OCI-LY3 (cell line): Measurements from ENCODE around the gene ATP11C.

Experiments
- H2AFZ ChIP-seq: fragments of 200-600, 300-600 bp; shearing (Covaris generic); 2 replicates; pipeline ENCODE4 v1.6.0; 2014; ENCODE audit warnings: antibody characterized with exemption, low read depth, low read length
- H3K27ac ChIP-seq: fragments of 200-600, 300-600 bp; sonication (generic); 2 replicates; pipeline ENCODE4 v1.5.1; 2014; ENCODE audit warnings: mild to moderate bottlenecking, low read length, moderate library complexity, mixed read lengths
- H3K27me3 ChIP-seq: fragments of 200-600, 300-600 bp; sonication (generic); 2 replicates; pipeline ENCODE4 v1.6.1; 2014; ENCODE audit warnings: low read depth, low read length, mixed read lengths
- H3K36me3 ChIP-seq: fragments of 200-600, 300-600 bp; sonication (generic); replicated peaks from 2 replicates; pipeline ENCODE3; 2014; ENCODE audit warnings: low read depth, low read length, mixed read lengths
- H3K4me1 ChIP-seq: fragments of 300-600, 200-600 bp; sonication (generic); 2 replicates; pipeline ENCODE4 v1.6.1; 2014; ENCODE audit warnings: low read length, mixed read lengths
- H3K4me2 ChIP-seq: fragments of 200-600, 300-600 bp; sonication (generic); 2 replicates; pipeline ENCODE4 v1.6.1; 2014; ENCODE audit warnings: low read length, mixed read lengths
- H3K4me3 ChIP-seq: fragments of 300-600, 200-600 bp; sonication (generic); 2 replicates; pipeline ENCODE4 v1.5.1; 2014; ENCODE audit warnings: antibody characterized with exemption, mild to moderate bottlenecking, low read length, moderate library complexity
- H3K79me2 ChIP-seq: fragments of 300-600, 200-600 bp; shearing (Covaris generic); 2 replicates; pipeline ENCODE4 v1.6.1; 2014; ENCODE audit warnings: mild to moderate bottlenecking, low read length, mixed read lengths
- H3K9ac ChIP-seq: fragments of 300-600, 200-600 bp; shearing (Covaris generic); 2 replicates; pipeline ENCODE4 v1.6.0; 2014; ENCODE audit warnings: mild to moderate bottlenecking, low read length, moderate library complexity
- H3K9me3 ChIP-seq: fragments of 200-600, 300-600 bp; shearing (Covaris generic); 2 replicates; pipeline ENCODE4 v1.6.1; 2014; ENCODE audit warnings: low read length, mixed read lengths; ENCODE audit not compliant: insufficient read depth
- H4K20me1 ChIP-seq: fragments of 200-600, 300-600 bp; sonication (generic); 2 replicates; pipeline ENCODE4 v1.6.1; 2016; ENCODE audit warnings: low read length, mixed read lengths; ENCODE audit not compliant: insufficient read depth
- EZH2phosphoT487 ChIP-seq: fragments of 200-600 bp; shearing (Covaris generic); IDR thresholded peaks from 2 replicates; pipeline ENCODE4 v1.6.1; 2018; ENCODE audit warnings: antibody characterized with exemption, mixed run types, low read depth
- TF ChIP-seq, protein P1 (sequence below): fragments of 200-600, 300-600 bp; sonication (generic); IDR thresholded peaks from 2 replicates; pipeline ENCODE4 v1.5.1; 2014; ENCODE audit warnings: antibody characterized with exemption, low read length, low read depth

Gene ATP11C

DNA sequence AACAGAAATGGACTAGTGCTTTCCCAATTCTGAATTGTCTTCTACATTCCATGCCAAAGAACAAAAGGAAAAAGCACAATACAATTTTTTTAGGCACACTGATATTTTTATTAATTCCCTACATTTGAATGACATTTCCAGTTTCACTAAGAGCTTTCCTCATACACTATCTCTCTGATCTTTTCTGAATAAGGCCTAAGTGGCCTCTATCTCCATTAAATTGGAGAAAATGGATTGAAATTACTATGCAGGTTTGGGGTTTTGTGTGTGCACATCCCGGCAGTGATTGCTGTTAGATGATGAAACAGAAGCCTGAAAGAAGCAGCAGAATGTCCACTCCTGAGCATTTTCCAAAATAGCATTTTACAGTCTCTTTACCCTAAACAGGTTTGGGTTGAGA, 104.0 kb downstream of the ATP11C start:
- no peak for TF ChIP-seq EZH2phosphoT487
- TF ChIP-seq, protein P1, sequence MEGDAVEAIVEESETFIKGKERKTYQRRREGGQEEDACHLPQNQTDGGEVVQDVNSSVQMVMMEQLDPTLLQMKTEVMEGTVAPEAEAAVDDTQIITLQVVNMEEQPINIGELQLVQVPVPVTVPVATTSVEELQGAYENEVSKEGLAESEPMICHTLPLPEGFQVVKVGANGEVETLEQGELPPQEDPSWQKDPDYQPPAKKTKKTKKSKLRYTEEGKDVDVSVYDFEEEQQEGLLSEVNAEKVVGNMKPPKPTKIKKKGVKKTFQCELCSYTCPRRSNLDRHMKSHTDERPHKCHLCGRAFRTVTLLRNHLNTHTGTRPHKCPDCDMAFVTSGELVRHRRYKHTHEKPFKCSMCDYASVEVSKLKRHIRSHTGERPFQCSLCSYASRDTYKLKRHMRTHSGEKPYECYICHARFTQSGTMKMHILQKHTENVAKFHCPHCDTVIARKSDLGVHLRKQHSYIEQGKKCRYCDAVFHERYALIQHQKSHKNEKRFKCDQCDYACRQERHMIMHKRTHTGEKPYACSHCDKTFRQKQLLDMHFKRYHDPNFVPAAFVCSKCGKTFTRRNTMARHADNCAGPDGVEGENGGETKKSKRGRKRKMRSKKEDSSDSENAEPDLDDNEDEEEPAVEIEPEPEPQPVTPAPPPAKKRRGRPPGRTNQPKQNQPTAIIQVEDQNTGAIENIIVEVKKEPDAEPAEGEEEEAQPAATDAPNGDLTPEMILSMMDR, result no peak
- peaks cover 3% of the 10 kb centered on the region; the same call in 1 of the 2 replicates for H4K20me1 ChIP-seq
- H3K36me3 ChIP-seq, result no peaks in the 10 kb centered on the region
- no peaks in the 10 kb centered on the region for H3K9me3 ChIP-seq
- no peak overlapping the region for H3K27ac ChIP-seq
- H3K4me2 ChIP-seq, result no peak overlapping the region
- peaks cover 20% of the 10 kb centered on the region for H3K4me1 ChIP-seq
- no peak overlapping the region for H2AFZ ChIP-seq
- no peak overlapping the region for H3K9ac ChIP-seq
- H3K79me2 ChIP-seq, result peaks cover 20% of the 10 kb centered on the region; the same call in 1 of the 2 replicates
- H3K4me3 ChIP-seq, result no peak overlapping the region
- no peaks in the 10 kb centered on the region for H3K27me3 ChIP-seq

DNA sequence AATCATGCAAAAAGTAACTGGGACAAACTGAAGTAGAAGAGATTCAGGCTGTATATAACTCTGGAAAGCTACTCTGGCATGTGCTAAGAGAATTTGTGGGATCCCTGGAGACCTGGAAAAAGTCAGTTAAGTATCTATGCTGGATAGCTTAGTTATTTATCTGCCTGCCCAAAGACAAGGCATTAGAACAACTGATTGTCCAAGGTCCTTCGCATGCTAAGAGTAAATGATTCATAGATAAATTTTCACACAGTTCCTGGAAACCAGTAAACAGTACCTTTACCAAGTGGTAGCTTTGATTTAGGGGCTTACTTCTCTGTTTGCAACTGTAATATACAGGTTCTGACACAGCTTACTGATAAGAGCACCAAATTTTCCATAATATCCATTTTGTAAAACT, 104.8 kb downstream of the ATP11C start:
- H4K20me1 ChIP-seq, result peaks cover 3% of the 10 kb centered on the region; the same call in 1 of the 2 replicates
- no peaks in the 10 kb centered on the region for H3K27me3 ChIP-seq
- no peak overlapping the region for H3K4me2 ChIP-seq

DNA sequence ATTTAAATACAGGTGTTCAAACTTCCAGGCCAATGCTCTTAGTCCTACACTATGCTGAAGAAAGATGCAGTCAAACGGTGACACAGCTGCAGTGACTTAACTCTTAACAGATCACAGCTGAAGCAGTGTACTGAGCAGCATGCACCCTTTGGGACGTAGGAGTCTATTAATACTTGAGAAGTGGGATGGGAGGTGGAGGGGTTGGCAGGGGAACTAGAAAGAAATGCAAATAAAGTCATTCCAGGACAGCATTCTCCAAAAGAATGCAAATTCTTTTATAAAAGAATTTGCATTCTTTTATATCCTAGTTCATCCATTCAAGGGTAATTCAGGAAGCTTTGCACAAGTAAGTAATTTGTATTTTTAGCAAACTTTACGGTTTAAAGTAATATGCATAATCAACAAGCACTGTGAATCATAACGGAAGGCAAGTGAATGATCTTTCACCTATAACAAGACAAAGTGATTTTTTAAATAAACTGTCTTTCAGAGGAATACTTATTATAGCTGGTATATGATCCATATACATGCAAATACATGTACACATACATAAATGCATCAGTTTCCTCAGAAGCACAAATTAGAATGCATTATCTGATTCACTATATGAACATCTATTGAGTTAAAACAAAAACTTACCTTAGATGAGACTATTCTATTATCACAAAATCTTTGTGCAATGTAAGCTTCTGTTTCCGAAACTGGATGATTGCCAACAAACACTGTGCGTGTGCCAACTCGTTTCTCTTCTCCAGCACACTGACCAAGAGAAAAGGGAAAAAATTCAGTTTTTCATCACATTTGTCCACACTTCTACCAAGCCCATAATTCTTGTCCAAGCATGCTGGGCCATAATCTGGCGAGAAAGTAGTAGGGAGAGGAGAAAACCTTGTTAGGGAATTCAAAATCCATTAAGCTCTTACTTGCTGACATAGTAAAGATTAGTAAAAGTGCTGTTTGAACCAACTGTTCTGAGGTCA, 106.5 kb downstream of the ATP11C start:
- no peak overlapping the region for H3K9ac ChIP-seq
- H4K20me1 ChIP-seq, result no peaks in the 10 kb centered on the region

More for the DNA sequence above, 104.8 kb downstream of the ATP11C start:
- Histone ChIP-seq H3K4me1 (peaks cover 20% of the 10 kb centered on the region), H3K4me3 (no peak overlapping the region), H3K9ac (no peak overlapping the region), H3K27ac (no peak overlapping the region), H3K9me3 (no peaks in the 10 kb centered on the region), H3K79me2 (peaks cover 20% of the 10 kb centered on the region; the same call in 1 of the 2 replicates), H2AFZ (no peak overlapping the region), H3K36me3 (no peaks in the 10 kb centered on the region)
- TF ChIP-seq, protein P1, result no peak
- TF ChIP-seq EZH2phosphoT487, result no peak

DNA sequence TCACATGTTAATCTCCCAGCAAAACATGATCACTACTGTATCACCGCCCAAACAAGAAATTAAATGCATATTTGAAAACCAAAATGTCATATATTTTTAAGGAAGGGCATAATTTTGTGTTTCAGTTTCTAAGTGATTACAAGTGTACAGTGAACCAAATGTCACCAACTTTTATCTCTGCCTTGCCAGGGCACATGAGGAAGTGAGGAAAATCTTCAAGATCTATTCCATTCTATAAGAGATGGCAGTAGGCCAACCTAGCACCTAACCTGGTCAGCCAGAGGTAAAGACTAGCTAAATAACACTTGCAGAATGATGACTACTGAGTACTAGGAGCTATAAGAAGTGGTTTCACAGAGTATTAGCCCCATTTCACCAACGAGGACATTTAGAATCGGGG, 107.2 kb downstream of the ATP11C start:
- Histone ChIP-seq H3K27ac (no peak overlapping the region), H3K4me1 (peaks cover 5% of the 10 kb centered on the region; the same call in 1 of the 2 replicates), H3K9ac (no peak overlapping the region), H3K4me3 (no peak overlapping the region), H3K4me2 (no peak overlapping the region), H2AFZ (no peak overlapping the region), H4K20me1 (no peaks in the 10 kb centered on the region), H3K79me2 (peaks cover 5% of the 10 kb centered on the region; the same call in 1 of the 2 replicates), H3K9me3 (no peaks in the 10 kb centered on the region), H3K36me3 (no peaks in the 10 kb centered on the region), H3K27me3 (no peaks in the 10 kb centered on the region)
- TF ChIP-seq, protein P1, result no peak
- no peak for TF ChIP-seq EZH2phosphoT487

More for the DNA sequence above, 106.5 kb downstream of the ATP11C start:
- Histone ChIP-seq H2AFZ (no peak overlapping the region), H3K79me2 (peaks cover 12% of the 10 kb centered on the region; the same call in 1 of the 2 replicates), H3K4me2 (no peak overlapping the region), H3K4me3 (no peak overlapping the region), H3K36me3 (no peaks in the 10 kb centered on the region), H3K9me3 (no peaks in the 10 kb centered on the region), H3K4me1 (peaks cover 12% of the 10 kb centered on the region), H3K27ac (no peak overlapping the region), H3K27me3 (no peaks in the 10 kb centered on the region)
- no peak for TF ChIP-seq EZH2phosphoT487
- TF ChIP-seq, protein P1, result no peak
